Right lobe of liver (tissue), 6 donors: ENCODE measurements around the gene PTGR1. TPM values are rescaled to one million over a fixed set of nuclear protein-coding genes. Genes with fewer than 3 reads are reported as not detected.

Experiments
- ATAC-seq, 4 donors: fragments of 200-7000 bp; cut with Tn5 transposase; one replicate each; pipeline ENCODE4 v1.9.1; 2020; ENCODE audit warnings: mild to moderate bottlenecking in 4 of 4, moderate library complexity in 4 of 4
- DNase-seq, 3 donors: peaks; one replicate each; pipeline ENCODE4 v3.0.0-alpha.2; 2020
- H3K27ac ChIP-seq, 3 donors: fragments of 200-600 bp; one replicate each; pipeline ENCODE4 v1.8.0; 2022
- H3K27me3 ChIP-seq, 2 donors: fragments of 200-600 bp; one replicate each; pipeline ENCODE4 v1.8.0; 2022
- H3K36me3 ChIP-seq, 4 donors: fragments of 200-600 bp; sonication (generic) in 1 of 4; one replicate each; pipeline versions ENCODE4 v1.5.1 to v1.8.0; 2017 to 2022; ENCODE audit warnings: control low read depth in 1 of 4
- H3K4me1 ChIP-seq, 4 donors: fragments of 200-600 bp; sonication (generic) in 1 of 4; one replicate each; pipeline versions ENCODE4 v1.5.1 to v1.8.0; 2017 to 2022; ENCODE audit warnings: control low read depth in 1 of 4
- H3K4me3 ChIP-seq, 3 donors: fragments of 200-600 bp; one replicate each; pipeline ENCODE4 v1.8.0; 2022
- H3K9me3 ChIP-seq, 4 donors: fragments of 200-600 bp; sonication (generic) in 1 of 4; one replicate each; pipeline versions ENCODE4 v1.5.1 to v1.8.0; 2017 to 2022; ENCODE audit warnings: control low read depth in 1 of 4
- CTCF ChIP-seq, 4 donors: fragments of 200-600 bp in 3 of 4; fragments of 450-650 bp in 1 of 4; IDR thresholded peaks; one replicate each; pipeline versions ENCODE4 v1.5.1 to v1.8.0; 2016 to 2022; ENCODE audit warnings: antibody characterized with exemption in 4 of 4, mild to moderate bottlenecking in 2 of 4
- POLR2A ChIP-seq: fragments of 450-650 bp; IDR thresholded peaks from one replicate; pipeline ENCODE4 v1.6.1; 2017; ENCODE audit warnings: antibody characterized with exemption, mild to moderate bottlenecking
- WGBS: methylation state at CpG from one replicate; pipeline ENCODE4 v1.1.6; 2018; ENCODE audit warnings: low coverage, low lambda C conversion rate; ENCODE audit not compliant: insufficient coverage; ENCODE audit errors: missing lambda C conversion rate; 5-methylcytosine and 5-hydroxymethylcytosine counted together
- intact Hi-C, 2 donors: fragments of 100-400 bp; cut with DNase I; formaldehyde crosslinking; loops; one replicate each; pipeline versions ENCODE4 v1.11.2 to v1.14.1; 2022
- total RNA-seq, 6 experiments: library from RNA; depleted of rRNA in 2 of 6; stranded (reverse); fragments of >200 nt in 2 of 6; fragmentation: NEBNext Ultra II Directional in 3 of 6; extraction: Animal tissue kit (Norgen Biotek cat#: 25700) in 3 of 6; gene quantifications; one replicate each; pipeline versions ENCODE4 v1.1.0 to v1.2.4, GENCODE V29; 2016 to 2023
- donor health status: DM: no; HTN: yes; CAD: no.
- donor health status: DM: no; HTN: no; CAD: no.
- donor health status: DM: no; HTN: no; CAD: no.
- donor health status: DM: no; HTN: yes; CAD: no.
- donor health status: DM: no; HTN: yes; CAD: no.

The PTGR1 gene
- total RNA-seq, 6 experiments from 2014 or later: 477 to 1,242 (median 773) TPM

GRCh38 chr9:111529787-111530186 lies 69.7 kb downstream of the PTGR1 start:
- H3K4me3 ChIP-seq: no peak overlapping the region
- H3K4me1 ChIP-seq: no peaks in the 10 kb centered on the region
- no peaks in the 10 kb centered on the region for H3K27me3 ChIP-seq
- peaks cover 0 to under 1% (median 0%) of the 10 kb centered on the region in 4 donors for H3K36me3 ChIP-seq
- no peak for ATAC-seq
- H3K9me3 ChIP-seq: no peaks in the 10 kb centered on the region
- intact Hi-C loops: no loop called here
- H3K27ac ChIP-seq: no peak overlapping the region
- no peak for TF ChIP-seq POLR2A
- no peak for TF ChIP-seq CTCF (IDR thresholded peaks at IDR 0.05)
- 48% methylated on average over 2 of the region's 2 CpGs for WGBS
- no peak for DNase-seq

GRCh38 chr9:111527347-111527746 lies 72.1 kb downstream of the PTGR1 start:
- TF ChIP-seq POLR2A (no peak), CTCF (IDR thresholded peaks at IDR 0.05) (no peak)
- no peak for DNase-seq
- intact Hi-C loops: no loop called here
- no peaks in the 10 kb centered on the region for H3K27me3 ChIP-seq
- no peak overlapping the region for H3K27ac ChIP-seq
- no peaks in the 10 kb centered on the region for H3K9me3 ChIP-seq
- H3K36me3 ChIP-seq: no peaks in the 10 kb centered on the region
- no peak for ATAC-seq
- no peaks in the 10 kb centered on the region for H3K4me1 ChIP-seq
- WGBS: 86% methylated on average over 2 of the region's 2 CpGs
- H3K4me3 ChIP-seq: no peak overlapping the region

- H3K9me3 ChIP-seq: no peaks in the 10 kb centered on the region
- DNase-seq: peak; percentile 60 to 69 (median 65)
- H3K27ac ChIP-seq: no peak within 1 kb of the TSS
- H3K4me1 ChIP-seq: no peaks in the 10 kb centered on the region
- no peak for TF ChIP-seq POLR2A
- no peak for TF ChIP-seq CTCF (IDR thresholded peaks at IDR 0.05)
- peak; percentile 76 to 88 (median 85) for ATAC-seq
- peak within 1 kb of the TSS; percentile 46 to 63 (median 53) for H3K4me3 ChIP-seq
- intact Hi-C loops: no loop called here
- WGBS: 9% methylated on average over 29 of the region's 66 CpGs
- H3K36me3 ChIP-seq: no peaks in the 10 kb centered on the region
- no peaks in the 10 kb centered on the region for H3K27me3 ChIP-seq
Observed at GRCh38 chr9:111525056-111525977, 74.1 kb downstream of the PTGR1 start, which contains the start of gene ZNF483. Gene ZNF483 (plus strand): TSS chr9:111525179. CDS start chr9:111527396, 2,217 bp downstream.

GRCh38 chr9:111524731-111525055 lies 74.8 kb downstream of the PTGR1 start:
- H3K36me3 ChIP-seq: no peaks in the 10 kb centered on the region
- H3K4me1 ChIP-seq: no peaks in the 10 kb centered on the region
- no peak overlapping the region for H3K27ac ChIP-seq
- no peaks in the 10 kb centered on the region for H3K27me3 ChIP-seq
- ATAC-seq (no peak), DNase-seq (no peak)
- WGBS: 34% methylated on average over 7 of the region's 7 CpGs
- TF ChIP-seq POLR2A (no peak), CTCF (IDR thresholded peaks at IDR 0.05) (no peak)
- H3K4me3 ChIP-seq: peak overlapping the region; percentile 46 to 63 (median 53)
- H3K9me3 ChIP-seq: no peaks in the 10 kb centered on the region
- intact Hi-C loops: no loop called here
